ENCODE data around the gene TPR. TPM values are rescaled to one million over a fixed set of nuclear protein-coding genes. Genes with fewer than 3 reads are reported as not detected.

Gene TPR
- total RNA-seq, 3 donors from 2014 or later = 76.0 to 96.7 (median 90.9) TPM

GRCh38 chr1:186289943-186290545 lies 85.0 kb downstream of the TPR start:
- TF ChIP-seq POLR2AphosphoS5 (IDR thresholded peaks at IDR 0.05) = no peak
- TF ChIP-seq, protein P1, sequence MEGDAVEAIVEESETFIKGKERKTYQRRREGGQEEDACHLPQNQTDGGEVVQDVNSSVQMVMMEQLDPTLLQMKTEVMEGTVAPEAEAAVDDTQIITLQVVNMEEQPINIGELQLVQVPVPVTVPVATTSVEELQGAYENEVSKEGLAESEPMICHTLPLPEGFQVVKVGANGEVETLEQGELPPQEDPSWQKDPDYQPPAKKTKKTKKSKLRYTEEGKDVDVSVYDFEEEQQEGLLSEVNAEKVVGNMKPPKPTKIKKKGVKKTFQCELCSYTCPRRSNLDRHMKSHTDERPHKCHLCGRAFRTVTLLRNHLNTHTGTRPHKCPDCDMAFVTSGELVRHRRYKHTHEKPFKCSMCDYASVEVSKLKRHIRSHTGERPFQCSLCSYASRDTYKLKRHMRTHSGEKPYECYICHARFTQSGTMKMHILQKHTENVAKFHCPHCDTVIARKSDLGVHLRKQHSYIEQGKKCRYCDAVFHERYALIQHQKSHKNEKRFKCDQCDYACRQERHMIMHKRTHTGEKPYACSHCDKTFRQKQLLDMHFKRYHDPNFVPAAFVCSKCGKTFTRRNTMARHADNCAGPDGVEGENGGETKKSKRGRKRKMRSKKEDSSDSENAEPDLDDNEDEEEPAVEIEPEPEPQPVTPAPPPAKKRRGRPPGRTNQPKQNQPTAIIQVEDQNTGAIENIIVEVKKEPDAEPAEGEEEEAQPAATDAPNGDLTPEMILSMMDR (IDR thresholded peaks at IDR 0.05) = no peak
- TF ChIP-seq POLR2A (IDR thresholded peaks at IDR 0.05) = no peak
- Histone ChIP-seq H3K27ac (no peak overlapping the region), H3K27me3 (no peaks in the 10 kb centered on the region), H3K4me1 (no peaks in the 10 kb centered on the region), H3K9me3 (no peaks in the 10 kb centered on the region), H3K4me3 (no peak overlapping the region), H3K36me3 (no peaks in the 10 kb centered on the region)
- no peak for DNase-seq (ENCODE audit: low spot score in 2 of 2)
- intact Hi-C loops (cut with DNase I; ENCODE audit: low total_unique reads) = no loop called here

- Histone ChIP-seq H3K36me3 (no peaks in the 10 kb centered on the region), H3K27me3 (no peaks in the 10 kb centered on the region), H3K27ac (no peak overlapping the region), H3K9me3 (no peaks in the 10 kb centered on the region), H3K4me1 (no peaks in the 10 kb centered on the region), H3K4me3 (no peak overlapping the region)
- no peak for DNase-seq (ENCODE audit: low spot score in 2 of 2)
- intact Hi-C loops (cut with DNase I; ENCODE audit: low total_unique reads) = no loop called here
- no peak for TF ChIP-seq POLR2AphosphoS5 (IDR thresholded peaks at IDR 0.05)
- no peak for TF ChIP-seq POLR2A (IDR thresholded peaks at IDR 0.05)
- TF ChIP-seq, protein P1 (IDR thresholded peaks at IDR 0.05) = no peak
Measured at GRCh38 chr1:186286615-186287315, 88.3 kb downstream of the TPR start.

DNA sequence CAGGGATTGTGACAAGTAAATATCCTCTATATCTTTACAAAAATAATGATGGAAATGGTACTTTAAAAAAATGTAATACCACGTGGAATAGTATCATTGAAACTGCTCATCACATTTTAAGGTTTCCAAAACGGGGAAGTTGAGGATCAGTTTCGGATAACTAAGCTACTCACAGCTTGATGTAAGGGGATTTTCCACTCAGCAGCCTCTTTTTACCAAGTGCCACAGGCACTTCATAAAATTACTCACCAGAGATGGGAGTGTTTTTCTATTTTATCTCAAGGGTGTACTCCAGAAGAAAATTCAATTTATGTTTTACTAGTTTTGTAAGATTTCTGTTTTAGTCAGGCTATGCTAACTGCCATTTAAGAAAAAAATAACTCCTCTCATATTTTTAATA lies 91.7 kb downstream of the TPR start:
- H3K27ac ChIP-seq = no peak overlapping the region
- H3K36me3 ChIP-seq = no peaks in the 10 kb centered on the region
- intact Hi-C loops (cut with DNase I; ENCODE audit: low total_unique reads) = no loop called here

DNA sequence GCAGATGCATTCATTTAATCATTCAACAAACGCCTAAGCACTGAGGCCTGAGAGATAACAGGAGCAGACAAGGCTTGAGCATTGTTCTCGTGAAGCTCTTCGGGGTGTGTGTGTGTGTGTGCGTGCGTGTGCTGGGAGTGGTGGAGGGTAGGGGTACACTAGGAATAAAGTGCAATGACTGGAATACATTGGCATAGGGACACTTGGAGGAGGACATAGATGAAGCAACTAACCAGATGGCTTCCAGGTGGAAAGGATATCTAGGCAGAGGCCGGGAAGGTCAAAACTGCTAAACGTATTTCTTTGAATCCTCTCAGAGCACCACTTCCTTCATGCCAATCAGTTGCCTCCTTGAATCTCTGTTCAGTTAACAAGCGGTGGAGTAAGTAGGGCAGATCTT lies 92.6 kb downstream of the TPR start:
- intact Hi-C loops (cut with DNase I; ENCODE audit: low total_unique reads) = no loop called here

More for the DNA sequence above, 91.7 kb downstream of the TPR start:
- Histone ChIP-seq H3K9me3 (no peaks in the 10 kb centered on the region), H3K4me3 (no peak overlapping the region), H3K4me1 (no peaks in the 10 kb centered on the region), H3K27me3 (no peaks in the 10 kb centered on the region)
- TF ChIP-seq POLR2AphosphoS5 (IDR thresholded peaks at IDR 0.05) (no peak), POLR2A (IDR thresholded peaks at IDR 0.05) (no peak)
- TF ChIP-seq, protein P1 (IDR thresholded peaks at IDR 0.05) = no peak
- DNase-seq (ENCODE audit: low spot score in 2 of 2) = no peak

GRCh38 chr1:186275822-186276221 lies 99.2 kb downstream of the TPR start:
- no peak overlapping the region for H3K4me3 ChIP-seq
- no peak for DNase-seq (ENCODE audit: low spot score in 2 of 2)
- H3K4me1 ChIP-seq = no peaks in the 10 kb centered on the region
- H3K36me3 ChIP-seq = no peaks in the 10 kb centered on the region
- no peak overlapping the region for H3K27ac ChIP-seq
- H3K27me3 ChIP-seq = no peaks in the 10 kb centered on the region
- intact Hi-C loops (cut with DNase I; ENCODE audit: low total_unique reads) = no loop called here
- no peak for TF ChIP-seq POLR2AphosphoS5 (IDR thresholded peaks at IDR 0.05)
- no peak for TF ChIP-seq POLR2A (IDR thresholded peaks at IDR 0.05)
- TF ChIP-seq, protein P1 (IDR thresholded peaks at IDR 0.05) = no peak
- H3K9me3 ChIP-seq = no peaks in the 10 kb centered on the region

More for the DNA sequence above, 92.6 kb downstream of the TPR start:
- Histone ChIP-seq H3K36me3 (no peaks in the 10 kb centered on the region), H3K9me3 (no peaks in the 10 kb centered on the region), H3K27ac (no peak overlapping the region), H3K27me3 (no peaks in the 10 kb centered on the region), H3K4me1 (no peaks in the 10 kb centered on the region), H3K4me3 (no peak overlapping the region)
- TF ChIP-seq POLR2AphosphoS5 (IDR thresholded peaks at IDR 0.05) = no peak
- TF ChIP-seq POLR2A (IDR thresholded peaks at IDR 0.05) = no peak
- TF ChIP-seq, protein P1 (IDR thresholded peaks at IDR 0.05) = no peak
- DNase-seq (ENCODE audit: low spot score in 2 of 2) = no peak

Measured in breast epithelium (tissue), 4 donors.